Parietal lobe (tissue), 1 donor: ENCODE results near the gene ENDOD1. TPM values are rescaled to one million over a fixed set of nuclear protein-coding genes. Genes with fewer than 3 reads are reported as not detected.

Experiments
- total RNA-seq: library from RNA; depleted of rRNA; stranded (reverse); fragments of >200 nt; gene quantifications from one replicate; pipeline ENCODE4 v1.2.3, GENCODE V29; 2014

Gene ENDOD1, protein sequence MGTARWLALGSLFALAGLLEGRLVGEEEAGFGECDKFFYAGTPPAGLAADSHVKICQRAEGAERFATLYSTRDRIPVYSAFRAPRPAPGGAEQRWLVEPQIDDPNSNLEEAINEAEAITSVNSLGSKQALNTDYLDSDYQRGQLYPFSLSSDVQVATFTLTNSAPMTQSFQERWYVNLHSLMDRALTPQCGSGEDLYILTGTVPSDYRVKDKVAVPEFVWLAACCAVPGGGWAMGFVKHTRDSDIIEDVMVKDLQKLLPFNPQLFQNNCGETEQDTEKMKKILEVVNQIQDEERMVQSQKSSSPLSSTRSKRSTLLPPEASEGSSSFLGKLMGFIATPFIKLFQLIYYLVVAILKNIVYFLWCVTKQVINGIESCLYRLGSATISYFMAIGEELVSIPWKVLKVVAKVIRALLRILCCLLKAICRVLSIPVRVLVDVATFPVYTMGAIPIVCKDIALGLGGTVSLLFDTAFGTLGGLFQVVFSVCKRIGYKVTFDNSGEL
- total RNA-seq = 22.2 TPM

DNA sequence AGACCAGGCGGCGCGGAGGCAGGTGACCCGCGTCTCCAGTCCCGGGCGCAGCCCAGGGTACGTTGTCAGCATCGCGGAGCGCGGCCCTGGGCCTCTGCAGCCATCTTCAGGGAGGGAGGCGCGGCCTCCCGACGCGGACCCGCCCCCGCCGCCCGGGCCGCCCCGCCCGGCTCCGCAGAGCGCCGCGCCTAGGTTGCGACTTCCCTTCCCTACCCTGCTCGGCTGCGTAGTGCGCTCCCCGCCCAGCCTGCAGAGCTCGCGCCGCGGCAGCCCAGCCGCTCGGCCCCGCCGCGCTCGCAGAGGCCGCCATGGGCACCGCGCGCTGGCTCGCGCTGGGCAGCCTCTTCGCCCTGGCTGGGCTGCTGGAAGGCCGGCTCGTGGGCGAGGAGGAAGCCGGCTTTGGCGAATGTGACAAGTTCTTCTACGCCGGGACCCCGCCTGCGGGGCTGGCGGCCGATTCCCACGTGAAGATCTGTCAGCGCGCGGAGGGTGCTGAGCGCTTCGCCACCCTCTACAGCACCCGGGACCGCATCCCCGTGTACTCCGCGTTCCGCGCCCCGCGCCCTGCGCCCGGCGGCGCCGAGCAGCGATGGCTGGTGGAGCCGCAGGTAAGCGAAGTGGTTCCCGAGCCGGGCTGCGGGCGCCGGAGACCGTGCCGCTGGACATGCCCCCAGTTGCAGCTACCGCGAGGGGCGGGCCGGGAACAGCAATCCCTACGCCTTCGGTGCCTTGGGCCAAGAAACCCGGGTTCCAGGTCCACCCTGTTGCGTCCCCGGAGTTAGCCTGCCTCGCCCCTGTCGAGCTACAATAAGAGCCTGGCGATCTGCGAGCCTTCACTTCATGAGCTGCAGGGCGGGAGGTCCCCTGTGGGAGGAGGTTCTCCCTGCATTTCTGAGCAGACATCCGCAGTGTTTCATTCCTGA is at the start of gene ENDOD1:
ENDOD1 (plus strand) TSS at position 227 of the 923 bp plus-strand sequence; CDS start at position 309, 82 bp downstream.

DNA sequence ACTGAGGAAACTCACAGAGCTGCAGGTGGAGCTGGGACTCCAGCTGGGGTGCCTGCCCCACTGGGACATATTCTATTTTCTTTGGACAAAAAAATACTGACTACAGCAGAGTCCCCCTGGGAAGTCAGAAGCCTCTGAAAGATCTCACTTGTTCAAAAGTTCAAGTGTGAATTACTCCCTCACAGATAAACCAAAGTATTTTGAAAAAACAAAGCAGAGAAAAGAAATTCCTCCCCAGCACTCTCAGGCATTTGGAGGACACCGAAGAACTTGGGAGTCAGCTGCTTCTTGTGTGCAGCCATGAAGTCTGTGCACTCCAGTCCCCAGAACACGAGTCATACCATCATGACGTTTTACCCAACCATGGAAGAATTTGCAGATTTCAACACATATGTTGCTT is 40.5 kb upstream of the ENDOD1 start, which contains the start of gene KDM4F:
KDM4F (plus strand) TSS at position 301 of the 400 bp plus-strand sequence.

DNA sequence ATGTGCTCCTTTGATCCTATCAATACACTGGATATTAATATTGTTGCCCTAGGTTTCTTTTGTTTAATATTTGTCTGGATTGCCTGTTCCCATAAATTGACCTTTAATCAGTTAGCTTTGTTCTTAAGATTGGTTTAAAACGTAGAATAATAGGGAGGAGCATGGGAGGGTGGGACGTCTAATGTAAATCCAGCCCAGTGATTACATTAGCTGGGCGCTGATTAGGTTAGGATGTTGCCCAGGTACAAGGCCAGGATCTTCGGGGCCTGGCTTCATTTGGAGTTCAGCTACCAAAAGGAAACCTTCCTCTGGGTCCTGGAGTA is 23.0 kb upstream of the ENDOD1 start, which contains the start of gene SRSF8:
SRSF8 (plus strand) TSS at position 204 of the 323 bp plus-strand sequence. CDS start 308 bp downstream, outside the sequence.

Other genes starting within 250 kb of the ENDOD1 start
- 36.9 TPM for gene CWC15, start 116.3 kb upstream of the ENDOD1 start, total RNA-seq
- gene KDM4D, start 116.1 kb upstream of the ENDOD1 start, total RNA-seq = 0.94 TPM
- gene KDM4E, start 64.6 kb upstream of the ENDOD1 start, total RNA-seq = not detected
- gene KDM4F, start 40.4 kb upstream of the ENDOD1 start, total RNA-seq = not detected
- gene SRSF8, start 22.9 kb upstream of the ENDOD1 start, total RNA-seq = 15.7 TPM
- gene SESN3, start 141.4 kb downstream of the ENDOD1 start, total RNA-seq = 94.2 TPM